Left cardiac atrium (tissue), 4 donors: ENCODE measurements around the gene ZNF24. TPM values are rescaled to one million over a fixed set of nuclear protein-coding genes. Genes with fewer than 3 reads are reported as not detected.
A peak's percentile ranks its signal among the peaks of the same experiment; 100 is the strongest.

Experiments
- ATAC-seq, 2 donors: fragments of 200-7000 bp; cut with Tn5 transposase; one replicate each; pipeline ENCODE4 v1.9.1; 2020; ENCODE audit warnings: mild to moderate bottlenecking in 2 of 2, moderate library complexity in 2 of 2
- DNase-seq: peaks from one replicate; pipeline ENCODE4 v3.0.0-alpha.2; 2020
- intact Hi-C, 2 donors: fragments of 100-400 bp; cut with DNase I; formaldehyde crosslinking; loops; one replicate each; pipeline versions ENCODE4 v1.14.1 to v1.15.1; 2022 to 2023
- long read RNA-seq: library from polyadenylated mRNA; unstranded; transcript quantifications from one replicate; pipeline ENCODE4 v2.0.0, GENCODE V29; 2021
- total RNA-seq, 2 donors: library from RNA; stranded (reverse); fragmentation: NEBNext Ultra II Directional; extraction: Animal tissue kit (Norgen Biotek cat#: 25700); gene quantifications; one replicate each; pipeline ENCODE4 v1.2.1, GENCODE V29; 2021
- donor health status: DM: no; HTN: yes; CAD: no.
- donor health status: DM: no; HTN: yes; CAD: no; lungs with severe emphysema.
- donor health status: DM: yes; HTN: yes; CAD: no.
- donor health status: Dilated cardiomyopathy.

Gene ZNF24
- 10 to 100 TPM; 43.5 to 51.1 TPM for total RNA-seq
- long read RNA-seq, full-length matches to known transcripts = 45 of 52 reads
- long read RNA-seq, partial matches to known transcripts = 3 of 52 reads
- long read RNA-seq, other reads (novel, unspliced or antisense) = 4 of 52 reads

DNA sequence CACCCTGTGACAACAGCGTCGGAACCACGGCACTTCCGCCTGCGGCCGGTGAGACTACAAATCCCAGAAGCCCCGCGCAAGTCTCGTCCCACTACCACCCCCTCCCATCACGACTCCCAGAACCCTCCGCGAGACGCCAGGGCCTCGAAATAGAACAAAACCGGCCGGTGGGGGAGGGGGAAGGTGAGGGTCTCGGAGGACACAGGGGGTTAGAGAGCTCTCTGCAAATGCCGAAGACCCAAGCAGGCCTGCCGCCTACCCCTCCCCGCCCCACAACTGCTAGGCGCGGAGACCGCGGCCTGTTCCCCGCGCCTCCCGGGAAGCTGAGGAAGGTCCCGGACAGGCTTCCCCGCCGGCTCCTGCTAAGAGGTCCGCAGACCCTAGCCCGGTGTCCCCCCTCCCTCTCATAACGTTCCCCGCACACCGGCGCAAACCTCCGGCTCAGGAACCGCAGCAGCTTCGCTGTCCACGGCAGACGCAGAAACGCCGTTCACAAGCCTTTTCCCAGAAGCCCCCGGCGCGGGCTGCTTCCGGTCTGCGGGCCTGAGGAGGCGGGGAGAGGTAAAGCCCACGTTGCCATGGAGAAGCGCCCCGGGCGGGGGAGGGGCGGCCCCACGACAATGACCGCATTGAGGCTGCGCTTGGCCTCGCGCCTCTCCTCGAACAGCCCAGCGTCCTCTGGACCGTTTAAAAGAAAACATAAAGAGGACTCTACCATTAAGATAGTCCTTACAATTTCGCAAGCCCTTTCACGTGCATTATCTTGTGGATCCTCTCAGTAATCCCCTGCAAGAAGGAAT lies at the start of gene ZNF24:
TSS of gene ZNF24 (minus strand) at position 485 of the 800 bp plus-strand sequence. CDS start 3,770 bp downstream, outside the sequence.
- DNase-seq = peak; percentile 96
- peak; percentile 98 to 99 for ATAC-seq
- intact Hi-C loops = loop anchor here in 1 of 2 donors (5.0 kb wide), 1 partner anchor 52 kb away; the partner anchor contains the start of gene ZSCAN30

DNA sequence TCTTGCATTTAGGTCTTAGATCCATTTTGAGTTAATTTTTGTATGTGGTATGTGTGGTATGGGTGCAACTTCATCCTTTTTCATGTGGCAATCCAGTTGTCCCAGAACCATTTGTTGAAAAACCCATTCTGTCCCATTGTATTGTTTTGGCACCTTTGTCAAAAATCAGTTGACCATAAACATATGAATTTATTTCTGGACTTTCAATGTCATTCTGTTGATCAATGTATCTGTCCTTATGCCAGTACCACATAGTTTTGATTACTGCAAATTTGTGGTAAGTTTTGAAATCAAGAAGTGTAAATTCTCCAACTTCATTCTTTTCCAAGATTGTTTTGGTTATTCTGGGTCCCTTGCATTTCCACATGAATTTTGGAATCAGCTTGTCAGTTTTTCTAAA lies 49.5 kb upstream of the ZNF24 start:
- DNase-seq = no peak
- intact Hi-C loops = no loop called here

DNA sequence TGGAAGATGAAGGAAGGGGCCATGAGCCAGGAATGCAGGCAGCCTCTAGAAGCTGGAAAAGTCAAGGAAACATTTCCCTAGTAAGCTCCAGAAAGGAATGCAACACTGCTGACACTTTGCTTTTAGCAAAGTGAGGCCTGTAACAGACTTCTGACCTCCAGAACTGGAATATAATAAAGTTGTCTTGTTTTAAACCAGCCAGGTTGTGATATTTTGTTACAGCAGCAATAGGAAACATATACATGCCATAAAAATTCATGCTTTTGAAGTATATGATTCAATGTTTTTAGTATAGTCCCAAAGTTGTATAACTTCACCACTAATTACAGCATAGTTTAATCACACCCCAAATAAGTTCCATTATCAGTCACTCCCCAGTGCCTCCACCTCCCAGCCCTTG lies 48.2 kb upstream of the ZNF24 start:
- DNase-seq (no peak), ATAC-seq (no peak)
- intact Hi-C loops = no loop called here

More for the DNA sequence above, 49.5 kb upstream of the ZNF24 start:
- no peak for ATAC-seq

DNA sequence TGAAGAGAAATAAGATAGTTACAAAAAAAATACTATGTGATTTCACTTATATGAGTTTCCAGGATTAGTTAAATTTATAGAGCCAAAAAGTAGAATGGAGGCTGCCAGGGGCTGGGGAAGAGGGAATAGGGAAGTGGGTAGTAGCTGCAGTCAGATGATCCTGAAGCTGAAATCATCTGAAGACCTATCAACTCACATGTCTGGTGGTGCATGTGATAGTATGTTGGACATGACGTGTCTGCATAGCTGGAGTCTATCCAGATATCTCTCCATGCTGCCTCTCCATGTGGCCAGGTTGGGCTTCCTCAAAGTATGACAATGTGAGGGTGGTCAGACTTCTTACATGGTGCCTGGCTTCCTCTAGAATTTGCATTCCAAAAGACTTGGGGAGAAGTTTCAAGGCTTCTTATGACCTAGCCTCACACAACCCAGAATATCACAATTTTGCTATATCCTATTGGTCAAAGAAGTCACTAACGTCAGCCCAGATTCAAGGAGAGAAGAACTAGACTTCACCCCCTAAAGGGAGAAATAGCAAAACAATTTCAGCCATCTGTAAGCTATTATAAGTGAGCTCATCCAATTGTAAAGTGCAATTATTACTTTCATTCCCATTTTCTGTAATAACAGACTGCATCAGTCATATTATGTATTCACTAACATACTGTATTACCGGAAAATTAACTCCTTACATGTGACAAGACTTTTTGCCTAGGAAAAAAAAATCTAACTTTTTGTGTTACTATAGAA lies 46.9 kb upstream of the ZNF24 start:
- ATAC-seq (no peak), DNase-seq (no peak)
- intact Hi-C loops = no loop called here

GRCh38 chr18:35389095-35389618 lies 44.9 kb upstream of the ZNF24 start:
- intact Hi-C loops = loop anchor here in 1 of 2 donors (10.0 kb wide), 1 partner anchor 566 kb away; no protein-coding TSS in a partner anchor
- DNase-seq = peak; percentile 45
- peak; percentile 73 to 80 for ATAC-seq

GRCh38 chr18:35387152-35387571 lies 42.9 kb upstream of the ZNF24 start:
- ATAC-seq (no peak), DNase-seq (no peak)
- intact Hi-C loops = loop anchor here in 1 of 2 donors (10.0 kb wide), 1 partner anchor 568 kb away; no protein-coding TSS in a partner anchor

DNA sequence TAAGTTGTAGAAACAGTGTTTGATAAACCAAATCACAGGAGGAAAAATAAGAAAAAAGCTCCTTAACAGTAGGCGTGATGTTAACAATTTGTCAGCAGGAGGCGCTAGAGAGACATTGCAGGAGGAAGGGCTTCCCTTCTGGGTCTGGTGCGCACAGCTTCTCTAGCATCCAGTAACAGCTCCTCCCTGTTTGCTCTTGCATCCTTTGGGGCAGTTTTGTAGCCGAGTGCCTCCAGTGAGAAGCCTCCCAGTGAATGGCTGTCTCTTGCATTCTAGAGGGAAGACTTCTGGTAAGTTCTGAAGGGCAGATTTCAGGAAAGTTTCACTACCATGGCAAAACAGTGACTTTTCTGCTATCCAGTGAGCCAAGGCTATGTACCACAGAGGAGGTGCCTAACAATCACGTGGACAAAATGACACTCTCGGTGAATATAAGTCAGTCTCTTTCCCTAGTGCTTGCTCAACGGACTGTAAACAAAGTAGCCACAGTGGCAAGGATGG lies 42.4 kb upstream of the ZNF24 start:
- peak; percentile 67 for DNase-seq
- peak; percentile 69 to 74 for ATAC-seq
- intact Hi-C loops = loop anchor here in 1 of 2 donors (10.0 kb wide), 1 partner anchor 568 kb away; no protein-coding TSS in a partner anchor

DNA sequence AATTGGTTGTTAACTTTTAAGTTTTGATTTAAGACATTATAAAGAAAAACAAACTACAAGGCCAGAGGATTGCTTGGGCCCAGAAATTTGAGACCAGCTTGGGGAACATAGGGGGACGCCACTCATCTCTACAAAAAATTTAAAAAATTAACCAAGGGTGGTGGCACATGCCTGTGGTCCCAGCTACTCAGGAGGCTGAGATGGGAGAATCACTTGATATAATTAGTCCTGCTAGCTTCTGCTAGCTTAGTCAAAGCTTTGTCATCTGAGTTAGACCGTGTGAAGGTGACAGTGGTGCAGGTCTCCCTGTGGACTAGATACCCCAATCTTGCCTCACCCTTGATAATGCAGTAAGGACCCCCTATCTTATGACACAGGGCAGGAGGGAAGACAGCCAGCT lies 38.9 kb upstream of the ZNF24 start:
- intact Hi-C loops = loop anchor here in 1 of 2 donors (10.0 kb wide), 1 partner anchor 572 kb away; no protein-coding TSS in a partner anchor

GRCh38 chr18:35379421-35379820 lies 35.2 kb upstream of the ZNF24 start:
- DNase-seq = no peak
- no peak for ATAC-seq
- intact Hi-C loops = no loop called here

More for the DNA sequence above, 38.9 kb upstream of the ZNF24 start:
- DNase-seq (no peak), ATAC-seq (no peak)

DNA sequence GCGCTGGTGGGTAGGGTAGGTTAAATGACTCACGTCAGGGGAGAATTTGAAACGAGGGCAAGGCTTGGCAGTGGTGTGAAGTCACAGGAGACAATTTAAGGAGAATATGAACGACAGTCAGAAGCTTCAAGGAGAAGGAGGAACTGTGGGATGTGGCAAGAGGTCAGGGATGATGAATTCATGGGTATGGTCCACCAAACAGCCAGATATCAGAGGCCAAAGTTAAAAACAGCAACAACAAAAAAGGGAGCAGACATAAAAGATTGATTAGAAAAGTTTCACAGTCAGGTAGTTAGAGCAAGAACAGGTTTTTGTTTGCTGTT lies 34.3 kb upstream of the ZNF24 start:
- ATAC-seq = no peak
- DNase-seq = no peak

GRCh38 chr18:35377875-35378573 lies 33.8 kb upstream of the ZNF24 start:
- intact Hi-C loops = no loop called here
- DNase-seq (no peak), ATAC-seq (no peak)

More for the DNA sequence above, 34.3 kb upstream of the ZNF24 start:
- intact Hi-C loops = no loop called here

DNA sequence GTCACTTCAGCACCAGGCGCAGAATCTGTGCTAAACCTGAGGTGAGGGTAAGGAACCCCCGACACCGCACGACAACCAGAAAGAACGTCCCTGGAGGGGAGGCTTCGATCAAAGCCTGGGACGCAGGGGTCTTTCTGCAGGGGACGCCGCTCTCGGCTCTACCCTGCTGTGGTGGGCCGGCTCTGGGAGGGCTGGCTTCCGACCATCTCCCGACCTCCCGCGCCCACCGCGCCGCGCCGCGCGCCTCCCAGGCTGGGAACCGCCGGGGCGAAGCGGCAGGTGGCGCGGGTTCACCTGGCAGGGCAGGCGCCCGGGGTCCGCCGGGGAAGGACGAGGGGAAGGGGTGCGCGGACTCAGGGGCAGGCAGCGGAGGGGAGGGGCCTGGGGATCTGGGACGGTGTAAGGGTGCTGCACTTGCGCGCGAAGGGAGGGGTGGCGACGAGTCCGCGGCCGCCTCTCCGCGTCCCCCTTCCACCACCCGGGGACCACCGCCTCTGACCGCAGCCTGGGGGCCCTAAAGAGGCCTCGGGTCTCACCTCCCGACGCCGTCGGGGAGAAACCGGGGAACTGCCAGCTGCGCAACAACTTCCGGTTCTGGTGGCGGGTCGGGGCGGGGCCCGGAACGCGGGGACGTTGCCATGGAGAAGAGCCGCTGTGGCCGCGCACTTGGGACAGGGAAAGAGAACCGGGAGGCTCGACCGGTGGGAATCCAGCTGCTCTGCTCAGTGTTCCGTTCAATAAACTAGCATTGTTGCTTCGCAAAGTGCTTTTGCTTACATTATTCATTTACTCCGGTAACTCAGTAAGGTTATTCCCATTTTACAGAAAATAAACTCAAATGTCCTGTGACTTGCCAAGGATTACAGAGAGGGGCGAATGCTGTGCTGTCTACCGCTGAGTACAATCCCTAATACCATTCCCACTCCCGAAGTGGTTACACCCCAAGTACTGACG lies 32.8 kb upstream of the ZNF24 start, which contains the start of gene ZNF396:
TSS of gene ZNF396 (minus strand) at position 596 of the 954 bp plus-strand sequence. CDS start 3,045 bp downstream, outside the sequence.
- DNase-seq (peak; percentile 89), ATAC-seq (peak; percentile 95)
- intact Hi-C loops = no loop called here

GRCh38 chr18:35376393-35376741 lies 32.1 kb upstream of the ZNF24 start:
- intact Hi-C loops = no loop called here

DNA sequence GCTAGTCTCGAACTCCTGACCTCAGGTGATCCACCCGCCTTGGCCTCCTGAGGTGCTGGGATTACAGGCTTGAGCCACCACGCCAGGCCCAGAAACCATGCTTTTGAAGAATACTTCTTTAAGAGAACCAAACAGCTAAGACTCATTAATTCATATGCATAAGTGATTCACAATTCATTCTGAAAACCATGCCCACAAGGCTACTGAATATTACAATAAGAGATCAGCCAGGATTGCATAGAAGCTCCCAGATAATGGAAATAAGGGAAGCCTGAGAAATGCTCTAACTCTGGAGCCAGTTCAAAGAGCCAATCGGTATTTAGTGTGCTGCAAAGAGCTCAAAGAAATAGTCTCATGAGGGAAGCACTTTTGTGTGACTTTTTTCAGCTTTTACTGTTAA lies 30.5 kb upstream of the ZNF24 start:
- ATAC-seq (no peak), DNase-seq (no peak)
- intact Hi-C loops = no loop called here

More at GRCh38 chr18:35376393-35376741, 32.1 kb upstream of the ZNF24 start:
- peak; percentile 39 for DNase-seq
- ATAC-seq = peak; percentile 47 to 68

DNA sequence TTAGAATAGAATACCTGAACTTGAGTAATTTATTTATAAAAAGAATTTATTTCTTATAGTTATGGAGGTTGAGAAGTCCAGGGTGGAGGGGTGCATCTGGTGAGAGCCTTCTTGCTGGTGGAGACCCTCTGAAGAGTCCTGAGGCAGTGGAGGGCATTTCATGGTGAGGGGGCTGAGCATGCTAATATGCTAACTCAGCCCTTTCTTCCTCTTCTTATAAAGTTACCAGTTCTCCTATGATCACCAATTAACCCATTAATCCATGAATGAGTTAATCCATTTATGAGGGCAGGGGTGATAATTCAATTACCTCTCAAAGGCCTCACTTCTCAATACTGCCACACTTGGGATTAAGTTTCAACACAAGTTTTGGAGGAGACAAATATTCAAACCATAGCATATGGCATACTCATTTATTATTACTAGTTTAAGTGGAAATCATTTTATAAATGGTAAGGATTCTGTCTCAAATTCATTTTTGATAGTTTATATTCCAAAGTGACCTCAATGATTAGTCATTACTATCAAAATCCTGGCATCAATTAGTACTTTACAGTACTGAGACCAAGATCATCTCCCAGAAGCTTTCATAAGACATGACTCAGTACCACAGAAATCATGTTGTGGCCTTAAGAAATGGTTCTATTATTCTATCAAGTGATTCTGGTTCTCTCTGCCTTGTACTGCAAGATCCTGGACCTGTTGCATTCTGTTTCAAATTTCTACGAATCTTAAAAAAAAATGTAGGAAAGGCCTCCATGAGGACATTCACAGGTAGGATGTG lies 27.4 kb upstream of the ZNF24 start:
- DNase-seq (no peak), ATAC-seq (no peak)
- intact Hi-C loops = no loop called here

DNA sequence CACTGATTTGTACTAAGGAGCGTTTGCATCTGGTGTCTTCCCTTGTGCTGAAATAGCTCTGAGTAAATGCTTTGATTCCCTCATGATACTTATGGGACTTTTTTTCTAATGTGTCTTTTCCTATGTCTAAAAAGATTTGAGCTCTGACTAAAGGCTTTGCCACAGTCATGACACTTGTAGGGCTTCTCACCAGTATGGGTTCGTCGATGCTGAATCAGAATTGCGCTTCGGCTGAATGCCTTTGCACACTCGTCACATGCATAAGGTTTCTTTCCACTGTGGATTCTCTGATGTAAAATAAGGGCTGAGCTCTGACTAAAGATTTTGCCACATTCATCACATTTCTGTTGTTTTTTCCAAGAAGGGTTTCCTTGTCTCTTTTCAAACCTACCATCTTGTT lies 24.9 kb upstream of the ZNF24 start:
- intact Hi-C loops = loop anchor here in 1 of 2 donors (10.0 kb wide), 1 partner anchor 364 kb away; no protein-coding TSS in a partner anchor
- DNase-seq (no peak), ATAC-seq (no peak)

DNA sequence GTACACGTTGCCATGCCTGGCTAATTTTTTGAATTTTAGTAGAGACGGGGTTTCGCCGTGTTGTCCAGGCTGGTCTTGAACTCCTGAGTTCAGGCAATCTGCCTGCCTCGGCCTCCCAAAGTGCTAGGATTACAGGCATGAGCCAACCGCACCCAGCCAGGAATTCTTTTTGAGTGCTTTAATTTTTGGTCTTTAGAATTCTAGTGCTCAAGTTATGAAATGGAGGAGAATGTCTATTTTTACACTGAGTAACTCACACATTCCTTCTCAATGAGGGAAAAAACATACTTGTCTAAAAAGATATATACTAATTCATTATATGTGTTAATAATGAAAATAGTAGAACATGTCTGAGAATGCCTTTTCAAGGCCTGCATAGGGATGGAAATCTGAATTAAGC lies 24.4 kb upstream of the ZNF24 start:
- intact Hi-C loops = loop anchor here in 1 of 2 donors (10.0 kb wide), 1 partner anchor 364 kb away; no protein-coding TSS in a partner anchor
- DNase-seq (no peak), ATAC-seq (no peak)
